Suprapubic skin (tissue), 3 donors: ENCODE results near the gene RAPGEF5.

Experiments
- CTCF ChIP-seq, 2 donors: fragments of 200-600 bp in 1 of 2; fragments of 450-650 bp in 1 of 2; sonication (generic) in 1 of 2; IDR thresholded peaks; one replicate each; pipeline ENCODE4 v1.5.1; 2016 to 2019; ENCODE audit warnings: antibody characterized with exemption in 2 of 2, mild to moderate bottlenecking in 1 of 2, moderate library complexity in 1 of 2
- POLR2A ChIP-seq, 2 donors: fragments of 450-650 bp; IDR thresholded peaks; one replicate each; pipeline ENCODE4 v1.6.1; 2017; ENCODE audit warnings: antibody characterized with exemption in 2 of 2, mild to moderate bottlenecking in 2 of 2, moderate library complexity in 2 of 2

DNA sequence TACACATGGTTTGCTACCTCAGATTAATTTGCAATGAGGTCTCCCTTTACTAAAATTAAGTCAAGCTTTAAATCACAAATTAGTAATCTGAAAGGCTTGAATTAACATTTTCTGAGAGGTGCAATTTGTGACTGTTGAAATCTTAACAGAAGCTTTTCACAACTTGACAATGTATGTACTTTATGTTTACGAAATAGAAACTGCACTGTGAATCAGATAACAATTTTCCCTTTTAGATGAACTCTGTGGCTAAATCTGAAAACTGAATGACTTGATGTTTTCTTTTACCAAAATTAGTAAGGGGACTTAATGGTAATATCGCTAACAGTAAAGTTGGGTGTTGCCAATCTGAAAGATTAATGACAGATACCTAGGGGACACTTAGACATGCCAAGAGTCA, 197.6 kb downstream of the RAPGEF5 start:
- TF ChIP-seq POLR2A (IDR thresholded peaks at IDR 0.05): no peak
- TF ChIP-seq CTCF (IDR thresholded peaks at IDR 0.05): no peak
